ENCODE results near the gene PARD6G.

GRCh38 chr18:80250740-80251364 lies 3.5 kb upstream of the PARD6G start:
- TF ChIP-seq CTCF (IDR thresholded peaks at IDR 0.05; ENCODE audit: poor library complexity) (no peak), EZH2 (IDR thresholded peaks at IDR 0.05; ENCODE audit: borderline replicate concordance) (no peak)
